ENCODE measurements around the gene SNUPN.

- TF ChIP-seq NFYB (IDR thresholded peaks at IDR 0.05; ENCODE audit: insufficient read depth, low read depth, low read length) (no peak), ZSCAN29 (IDR thresholded peaks at IDR 0.05) (no peak), NBN (IDR thresholded peaks at IDR 0.05) (no peak)
Observed at GRCh38 chr15:75583701-75584100, 41.8 kb downstream of the SNUPN start.
